CD1c-positive myeloid dendritic cell (primary cell): Measurements from ENCODE around the gene HHIPL1.

Source experiments
- DNase-seq: peaks from one replicate; pipeline ENCODE4 v3.0.0-alpha.2; 2016; ENCODE audit errors: extremely low spot score

Gene HHIPL1

DNA sequence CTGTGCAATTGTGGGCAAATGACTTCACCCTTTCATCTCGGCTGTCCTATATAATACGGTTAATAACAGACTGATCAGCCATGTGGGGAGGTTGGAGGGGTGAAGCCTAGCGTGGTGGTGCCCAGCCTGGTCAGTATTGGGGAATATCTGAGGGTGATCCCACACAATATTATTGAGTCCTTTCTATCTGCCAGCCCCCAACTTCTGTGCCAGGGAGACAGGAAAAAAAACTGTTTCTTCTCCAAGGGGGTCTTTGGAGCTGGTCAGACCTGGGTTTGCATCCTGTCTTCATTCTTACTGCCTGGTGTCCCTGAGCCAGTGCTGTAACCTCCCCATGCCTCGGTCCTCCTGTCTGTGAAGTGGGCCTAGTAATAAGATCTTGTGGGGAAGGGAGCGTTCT, 45.7 kb downstream of the HHIPL1 start:
- DNase-seq = no peak

DNA sequence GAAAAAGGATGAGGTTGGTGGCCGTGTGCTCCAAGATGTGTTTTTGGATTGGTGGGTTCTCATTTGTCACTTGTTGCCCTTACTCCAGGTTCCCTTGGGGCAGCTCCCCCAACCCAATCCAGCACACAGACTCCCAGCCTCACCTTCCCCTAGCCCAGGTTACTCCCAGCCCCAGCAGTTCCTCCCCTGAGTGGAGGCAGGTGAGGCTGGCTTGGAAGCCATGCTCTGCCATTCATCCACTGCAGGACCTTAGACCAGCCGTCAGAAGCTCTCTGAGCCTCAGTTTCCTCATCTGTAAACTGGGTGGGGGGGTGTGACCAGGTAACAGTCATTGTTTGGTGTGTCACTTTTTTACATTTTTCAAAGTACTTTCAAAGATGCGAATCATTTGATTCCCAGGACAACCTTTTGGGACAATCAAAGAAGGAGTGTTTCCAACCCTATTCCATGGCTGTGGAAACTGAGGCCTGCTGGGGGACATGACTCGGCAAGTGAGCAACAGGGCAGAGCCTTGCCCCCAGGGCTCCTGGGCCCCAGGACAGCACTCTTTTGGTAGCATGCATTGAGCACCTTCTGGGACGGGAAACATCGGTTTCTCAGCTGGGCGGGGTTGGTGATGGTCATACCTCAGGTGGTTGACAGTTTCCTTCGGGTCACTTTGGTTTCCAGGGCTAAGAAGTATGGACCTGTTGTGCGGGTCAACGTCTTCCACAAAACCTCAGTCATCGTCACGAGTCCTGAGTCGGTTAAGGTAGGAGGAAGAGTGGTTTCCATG, 46.4 kb downstream of the HHIPL1 start:
- no peak for DNase-seq

DNA sequence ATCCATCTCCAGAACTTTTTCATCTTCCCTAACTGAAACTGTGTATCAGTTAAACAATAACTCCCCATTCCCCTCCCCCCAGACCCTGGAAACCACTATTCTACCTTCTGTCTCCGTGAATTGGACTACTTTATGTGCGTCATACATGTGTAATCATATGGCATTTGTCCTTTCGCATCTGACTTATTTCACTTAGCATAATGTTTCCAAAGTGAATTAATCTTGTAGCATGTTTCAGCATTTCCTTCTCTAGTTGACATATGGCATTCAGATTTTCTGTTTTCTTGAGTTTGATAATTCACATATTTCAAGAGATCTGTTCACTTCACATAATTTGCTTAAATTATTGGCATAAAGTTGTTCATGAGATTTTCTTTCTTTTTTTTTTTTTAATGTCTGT, 49.0 kb downstream of the HHIPL1 start:
- DNase-seq = no peak

DNA sequence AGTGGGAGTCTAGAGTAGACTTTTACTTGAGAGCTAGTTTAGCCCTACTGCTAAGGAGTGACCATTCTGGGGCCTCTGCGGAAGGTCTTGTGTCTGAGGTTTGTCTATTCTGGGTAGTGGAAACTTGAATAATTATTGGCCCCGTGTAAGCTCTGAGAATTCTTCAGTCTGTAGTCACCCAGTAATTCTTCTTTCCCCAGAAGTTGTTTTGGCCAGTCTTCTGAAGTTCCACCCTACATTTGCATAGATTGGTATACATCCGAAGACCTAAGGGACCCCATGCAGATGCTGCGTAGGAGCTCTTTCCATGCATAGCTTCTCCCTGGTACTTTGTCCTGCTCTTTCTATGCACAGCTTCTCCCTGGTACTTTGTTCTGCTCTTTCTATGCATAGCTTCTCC, 52.0 kb downstream of the HHIPL1 start:
- DNase-seq = no peak

DNA sequence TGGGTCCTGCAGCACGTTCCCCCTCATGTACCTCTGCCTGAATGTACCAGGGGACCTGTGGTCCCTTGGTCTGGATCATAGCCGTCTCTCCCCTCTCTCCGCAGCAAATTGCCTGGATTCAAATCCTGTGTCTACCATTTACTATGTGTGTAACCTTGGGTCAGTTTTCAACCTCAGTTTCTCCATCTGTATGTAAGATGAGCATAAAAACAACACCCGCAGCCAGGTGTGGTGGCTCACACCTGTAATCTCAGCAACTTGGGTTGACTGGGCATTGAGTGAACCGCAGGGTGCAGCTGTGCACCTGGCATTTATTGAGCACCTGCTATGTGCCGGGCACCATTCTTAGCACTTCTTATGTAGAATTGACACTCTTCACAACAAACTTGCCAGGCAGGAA, 53.3 kb downstream of the HHIPL1 start:
- DNase-seq = no peak

DNA sequence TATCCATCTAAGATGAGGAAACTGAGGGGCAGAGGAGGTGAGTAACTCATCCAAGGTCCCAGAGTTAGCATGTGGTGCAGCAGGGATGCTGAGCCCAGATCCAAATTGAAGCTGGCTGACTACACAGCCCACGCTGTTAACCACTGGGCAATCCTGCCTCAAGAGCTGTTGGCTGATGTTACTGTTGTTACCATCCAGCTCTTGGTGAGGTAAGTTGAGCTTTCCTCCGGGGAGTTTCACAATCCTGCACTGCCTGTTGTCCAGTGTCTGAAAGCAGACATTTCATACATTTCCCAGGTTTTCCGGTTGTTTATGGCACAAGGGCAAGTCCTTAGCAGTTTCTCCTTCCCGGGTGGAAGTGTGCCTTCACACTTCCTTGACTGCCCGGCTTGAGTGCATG, 53.7 kb downstream of the HHIPL1 start:
- DNase-seq = no peak

DNA sequence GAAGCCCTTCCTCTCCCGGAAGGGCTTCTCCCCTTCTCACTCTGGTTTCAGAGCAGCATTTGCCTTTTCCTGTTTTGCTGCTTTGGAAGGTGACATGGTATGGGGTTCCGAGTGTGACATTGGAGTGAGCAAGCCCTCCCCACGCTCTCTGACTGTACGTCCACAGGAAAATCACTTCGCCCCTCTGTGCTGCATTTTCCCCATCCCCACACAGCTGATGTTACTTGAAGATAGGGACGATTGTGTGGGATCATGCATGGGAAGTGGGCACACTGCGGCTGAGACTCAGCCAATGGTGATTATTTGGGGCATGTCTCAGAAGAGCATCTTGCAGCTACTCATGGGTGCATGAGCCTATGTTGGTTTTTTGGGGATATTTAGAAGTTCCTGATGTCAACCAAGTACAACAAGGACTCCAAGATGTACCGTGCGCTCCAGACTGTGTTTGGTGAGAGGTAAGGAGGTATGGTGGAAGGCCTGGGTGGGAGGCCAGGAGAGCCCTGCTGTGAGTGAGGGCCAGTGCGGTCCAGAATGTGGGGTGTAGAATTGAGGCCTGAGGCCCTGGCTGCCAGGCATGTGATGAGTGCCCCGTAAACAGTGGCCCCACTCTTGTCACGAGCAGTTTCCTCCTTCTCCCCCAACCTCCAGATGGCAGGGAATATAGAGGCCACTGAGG, 54.3 kb downstream of the HHIPL1 start:
- no peak for DNase-seq

DNA sequence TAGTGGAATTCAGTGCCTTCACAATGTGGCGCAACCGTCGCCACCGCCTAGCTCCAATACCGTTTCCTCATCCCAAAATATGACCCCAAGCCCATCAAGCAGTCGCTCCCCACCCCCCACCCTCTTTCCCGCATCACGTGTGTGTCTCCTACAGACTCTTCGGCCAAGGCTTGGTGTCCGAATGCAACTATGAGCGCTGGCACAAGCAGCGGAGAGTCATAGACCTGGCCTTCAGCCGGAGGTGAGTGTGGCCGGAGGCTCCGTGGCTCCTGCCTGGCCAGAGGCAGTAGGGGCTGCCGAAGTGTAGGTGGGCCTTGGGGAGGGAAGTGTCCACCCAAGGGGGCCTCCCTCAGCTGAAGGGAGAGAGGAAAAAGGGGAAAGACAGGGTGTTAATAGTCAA, 54.9 kb downstream of the HHIPL1 start:
- no peak for DNase-seq

DNA sequence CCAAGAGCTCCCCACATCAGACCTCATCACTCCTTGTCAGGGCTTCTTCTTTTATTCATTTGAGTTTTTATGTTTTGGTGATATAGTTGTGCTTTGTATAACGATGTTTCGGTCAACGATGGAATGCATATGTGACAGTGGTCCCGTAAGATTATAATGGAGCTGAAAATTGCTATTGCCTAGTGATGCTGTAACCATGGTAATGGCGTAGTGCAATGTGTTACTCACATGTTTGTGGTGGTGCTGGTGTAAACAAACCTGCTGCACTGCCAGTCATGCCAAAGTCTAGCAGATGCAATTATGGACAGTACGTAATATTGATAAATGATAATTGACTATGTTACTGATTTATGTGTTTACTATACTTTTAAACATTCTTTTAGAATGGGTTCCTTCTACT, 55.5 kb downstream of the HHIPL1 start:
- DNase-seq = no peak

DNA sequence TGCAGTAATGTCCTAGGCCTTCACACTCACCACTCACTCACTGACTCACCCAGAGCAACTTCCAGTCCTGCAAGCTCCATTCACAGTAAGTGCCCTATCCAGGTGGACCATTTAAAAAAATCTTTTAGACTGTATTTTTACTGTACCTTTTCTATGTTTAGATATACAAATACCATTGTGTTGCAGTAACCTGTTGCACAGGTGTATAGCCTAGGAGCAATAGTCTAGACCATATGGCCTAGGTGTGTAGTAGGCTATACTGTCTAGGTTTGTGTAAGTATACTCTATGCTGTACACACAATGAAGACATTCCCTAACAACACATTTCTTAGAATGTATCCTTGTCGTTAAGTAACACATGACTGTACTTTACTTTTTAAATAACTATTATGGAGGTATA, 56.3 kb downstream of the HHIPL1 start:
- DNase-seq = no peak

DNA sequence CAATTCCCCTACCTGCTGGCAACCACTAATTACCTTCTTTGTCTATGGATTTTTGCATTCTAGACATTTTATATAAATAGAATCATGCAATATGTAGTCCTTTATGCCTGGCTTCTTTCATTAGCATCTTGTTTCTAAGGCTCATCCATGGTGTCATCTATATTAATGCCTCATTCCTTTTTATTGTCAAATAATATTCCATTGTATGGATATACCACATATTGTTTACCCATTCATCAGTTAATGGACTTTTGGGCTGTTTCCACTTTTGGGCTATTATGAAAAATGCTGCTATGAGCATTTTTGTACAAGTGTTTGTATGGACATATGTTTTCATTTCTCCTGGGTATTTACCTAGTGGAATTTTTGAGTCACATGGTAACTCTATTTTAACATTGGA, 57.2 kb downstream of the HHIPL1 start:
- DNase-seq = no peak

DNA sequence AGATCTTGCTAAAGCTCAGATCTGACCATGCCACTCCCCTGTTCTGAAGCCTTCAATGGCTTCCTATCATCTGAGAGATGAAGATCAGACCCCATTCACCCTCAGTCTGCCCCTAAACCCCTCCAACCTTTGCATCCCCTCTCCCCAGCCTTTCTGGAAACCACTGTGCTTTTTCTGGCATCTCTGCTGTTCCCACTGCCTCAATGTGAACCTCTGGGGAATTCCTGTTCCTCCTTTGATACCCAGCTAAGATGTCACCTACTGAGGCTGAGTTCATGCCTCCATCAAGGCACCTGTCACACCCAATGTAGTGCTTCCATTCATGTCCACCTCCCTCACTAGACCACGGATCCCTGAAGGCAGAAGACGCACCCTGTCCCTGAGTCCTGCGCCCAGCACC, 58.5 kb downstream of the HHIPL1 start:
- DNase-seq = no peak

DNA sequence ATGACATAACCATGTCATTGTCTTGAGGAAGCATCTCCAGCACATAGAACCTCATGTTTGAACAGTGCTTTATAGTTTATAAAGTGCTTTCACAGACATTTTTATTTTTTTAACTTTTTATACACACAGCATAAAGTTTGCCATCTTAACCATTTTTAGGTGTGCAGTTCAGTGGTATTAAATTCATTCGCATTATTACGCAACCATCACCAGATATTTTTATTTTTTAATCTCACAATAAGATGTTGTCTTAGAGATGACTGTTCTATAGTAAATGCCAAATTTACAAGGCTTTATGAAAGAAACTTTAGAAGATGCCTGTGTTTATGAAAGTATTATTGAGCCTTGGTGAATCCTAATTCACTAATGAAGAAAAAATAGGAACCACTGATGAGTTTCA, 59.1 kb downstream of the HHIPL1 start:
- DNase-seq = no peak

DNA sequence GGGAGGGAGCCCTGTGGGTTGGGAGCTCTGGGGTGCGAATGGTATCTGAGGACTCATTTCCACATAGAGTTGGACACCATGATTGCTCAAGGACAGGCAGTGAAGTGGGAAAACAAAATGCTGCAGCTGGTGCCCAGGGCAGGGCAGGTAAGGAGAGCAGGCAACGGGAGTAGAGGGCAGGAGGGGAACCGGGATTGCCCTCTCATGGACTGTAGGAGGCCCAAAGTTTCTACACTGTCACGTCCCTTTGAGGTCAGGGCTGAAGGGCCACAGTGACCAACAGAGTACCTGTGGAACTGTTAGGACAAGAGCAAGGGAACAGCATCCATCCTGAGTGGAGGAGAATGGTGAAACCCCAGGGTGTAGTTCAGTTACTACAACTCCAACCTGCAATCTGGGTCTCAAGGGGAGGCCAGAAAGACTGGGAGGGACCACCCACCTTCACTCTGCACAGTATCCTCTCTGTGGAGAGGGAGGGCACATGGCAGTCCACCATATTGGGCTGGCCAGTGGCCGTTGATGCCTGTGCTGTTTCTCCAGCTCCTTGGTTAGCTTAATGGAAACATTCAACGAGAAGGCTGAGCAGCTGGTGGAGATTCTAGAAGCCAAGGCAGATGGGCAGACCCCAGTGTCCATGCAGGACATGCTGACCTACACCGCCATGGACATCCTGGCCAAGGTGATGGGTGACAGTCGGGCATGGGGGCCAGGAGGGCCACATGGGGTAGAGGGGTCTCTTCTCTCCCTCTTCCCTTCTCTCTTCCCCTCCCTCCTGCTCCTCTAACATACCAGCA, 61.4 kb downstream of the HHIPL1 start:
- DNase-seq = no peak

DNA sequence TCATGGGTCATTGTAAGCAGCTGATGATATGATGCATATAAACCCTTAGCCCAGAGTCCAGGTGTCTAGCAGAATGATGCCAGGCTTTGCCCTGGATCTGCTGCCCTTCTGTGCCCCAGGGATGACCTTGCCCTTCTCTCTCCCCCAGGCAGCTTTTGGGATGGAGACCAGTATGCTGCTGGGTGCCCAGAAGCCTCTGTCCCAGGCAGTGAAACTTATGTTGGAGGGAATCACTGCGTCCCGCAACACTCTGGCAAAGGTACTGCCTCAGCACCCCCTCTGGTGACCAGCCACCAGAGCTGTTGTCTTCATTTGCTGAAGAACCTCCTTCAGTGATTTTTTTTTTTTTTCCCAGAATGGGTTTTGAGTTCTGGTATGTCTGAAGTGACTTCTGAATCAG, 62.5 kb downstream of the HHIPL1 start:
- DNase-seq = no peak

DNA sequence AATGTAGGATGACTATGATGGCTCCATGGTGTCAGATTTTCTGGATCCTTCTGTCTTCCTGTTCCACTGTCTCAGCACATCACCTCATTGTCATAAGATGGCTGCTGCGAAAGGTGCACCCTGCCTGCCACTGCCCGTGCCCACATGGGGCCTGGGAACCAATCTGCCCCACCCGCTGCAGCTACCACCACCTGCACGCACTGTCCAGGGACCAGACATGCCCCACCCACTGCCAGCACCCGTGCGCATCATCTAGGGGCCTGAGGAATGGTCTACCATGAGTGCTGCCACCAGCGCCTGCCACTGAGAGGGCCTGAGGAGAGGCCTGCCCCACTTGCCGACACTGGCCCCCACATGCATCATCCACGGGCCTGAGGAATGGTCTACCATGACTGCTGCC, 63.0 kb downstream of the HHIPL1 start:
- no peak for DNase-seq

DNA sequence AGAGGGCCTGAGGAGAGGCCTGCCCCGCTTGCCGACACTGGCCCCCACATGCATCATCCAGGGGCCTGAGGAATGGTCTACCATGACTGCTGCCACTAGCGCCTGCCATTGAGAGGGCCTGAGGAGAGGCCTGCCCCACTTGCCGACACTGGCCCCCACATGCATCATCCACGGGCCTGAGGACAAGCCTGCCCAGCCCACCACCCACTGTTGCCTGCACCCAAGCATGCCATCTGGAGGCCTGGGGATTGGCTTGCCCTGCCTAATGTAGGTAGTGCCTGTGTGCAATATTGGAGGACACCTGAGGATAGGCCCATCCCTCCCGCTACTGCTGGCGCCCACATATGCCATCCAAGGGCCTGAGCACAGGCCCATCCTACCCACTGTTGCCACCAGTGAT, 63.5 kb downstream of the HHIPL1 start:
- no peak for DNase-seq

DNA sequence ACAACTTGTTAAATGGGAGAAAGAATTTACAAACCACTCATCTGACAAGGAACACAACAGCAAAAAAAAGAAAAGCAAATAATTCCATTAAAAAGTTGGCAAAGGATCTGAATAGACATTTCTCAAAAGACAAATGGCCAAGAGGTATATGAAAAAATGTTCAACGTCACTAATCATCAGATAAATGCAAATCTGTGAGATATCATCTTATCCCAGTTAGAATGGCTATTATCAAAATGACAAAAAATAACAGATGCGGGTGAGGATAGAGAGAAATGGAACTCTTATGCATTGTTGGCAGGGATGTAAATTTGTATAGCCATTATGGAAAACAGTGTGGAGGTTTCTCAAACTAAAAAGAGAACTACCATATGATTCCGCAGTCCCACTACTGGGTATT, 69.0 kb downstream of the HHIPL1 start:
- no peak for DNase-seq

DNA sequence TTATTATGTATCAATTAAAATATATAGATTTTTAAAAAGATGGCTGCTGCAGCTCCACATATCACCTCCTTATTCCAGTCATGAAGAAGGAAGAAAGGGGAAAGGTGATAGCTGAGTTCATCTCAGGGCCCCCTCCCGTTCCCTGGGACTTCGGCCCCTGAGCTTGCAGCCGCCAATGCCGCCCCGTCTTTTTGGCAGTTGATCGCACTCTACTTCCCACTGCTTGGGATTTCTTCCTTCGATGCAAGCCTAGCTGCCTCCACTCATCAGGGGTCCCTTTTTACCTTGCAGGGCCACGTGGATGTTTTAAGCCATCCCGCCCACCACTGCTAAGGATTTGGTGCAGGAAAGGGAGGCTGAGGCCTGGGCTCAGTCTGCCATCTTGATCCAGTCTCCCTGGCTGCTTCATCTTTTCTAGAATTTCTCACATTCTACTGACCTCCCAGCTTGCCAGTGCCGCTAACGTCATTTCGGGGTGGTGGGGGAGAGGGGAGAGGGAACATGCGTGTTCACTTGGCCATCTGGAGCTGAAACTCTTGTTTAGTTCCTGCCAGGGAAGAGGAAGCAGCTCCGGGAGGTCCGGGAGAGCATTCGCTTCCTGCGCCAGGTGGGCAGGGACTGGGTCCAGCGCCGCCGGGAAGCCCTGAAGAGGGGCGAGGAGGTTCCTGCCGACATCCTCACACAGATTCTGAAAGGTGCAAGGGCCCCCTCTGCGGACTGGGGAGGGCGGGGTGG, 70.5 kb downstream of the HHIPL1 start:
- no peak for DNase-seq

DNA sequence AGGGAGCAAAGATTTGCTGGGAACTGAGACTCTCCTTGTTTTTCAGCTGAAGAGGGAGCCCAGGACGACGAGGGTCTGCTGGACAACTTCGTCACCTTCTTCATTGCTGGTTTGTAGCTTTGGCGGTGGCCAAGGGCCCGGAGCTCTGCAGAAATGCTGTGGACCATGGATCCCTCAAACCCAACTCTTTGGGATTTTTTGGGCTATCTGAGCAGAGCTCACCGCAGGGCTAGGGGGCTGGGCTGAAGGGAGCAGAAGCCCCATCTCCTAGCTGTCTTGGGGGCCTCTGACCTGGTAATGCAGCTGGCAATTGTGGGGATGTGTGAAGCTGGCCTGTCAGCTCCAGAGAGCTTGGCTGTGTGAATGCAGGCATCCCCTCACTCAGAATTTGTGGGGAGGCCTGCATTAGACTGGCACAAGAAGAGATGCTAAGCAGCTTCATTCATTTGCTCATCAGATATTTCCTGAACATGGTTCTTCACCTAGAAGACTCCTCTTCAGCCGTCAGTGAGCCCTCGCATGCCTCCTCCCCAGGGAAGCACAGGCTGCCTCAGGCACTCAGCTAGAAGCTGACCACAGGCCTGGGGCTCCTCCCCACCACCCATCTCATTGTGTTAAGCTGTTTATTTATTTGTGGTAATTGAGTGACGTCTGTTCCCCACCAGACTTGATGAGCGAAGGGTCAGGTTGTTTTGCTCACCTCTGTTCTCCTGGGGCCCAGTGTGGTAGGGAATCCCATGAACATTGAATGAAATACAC, 71.3 kb downstream of the HHIPL1 start:
- no peak for DNase-seq

DNA sequence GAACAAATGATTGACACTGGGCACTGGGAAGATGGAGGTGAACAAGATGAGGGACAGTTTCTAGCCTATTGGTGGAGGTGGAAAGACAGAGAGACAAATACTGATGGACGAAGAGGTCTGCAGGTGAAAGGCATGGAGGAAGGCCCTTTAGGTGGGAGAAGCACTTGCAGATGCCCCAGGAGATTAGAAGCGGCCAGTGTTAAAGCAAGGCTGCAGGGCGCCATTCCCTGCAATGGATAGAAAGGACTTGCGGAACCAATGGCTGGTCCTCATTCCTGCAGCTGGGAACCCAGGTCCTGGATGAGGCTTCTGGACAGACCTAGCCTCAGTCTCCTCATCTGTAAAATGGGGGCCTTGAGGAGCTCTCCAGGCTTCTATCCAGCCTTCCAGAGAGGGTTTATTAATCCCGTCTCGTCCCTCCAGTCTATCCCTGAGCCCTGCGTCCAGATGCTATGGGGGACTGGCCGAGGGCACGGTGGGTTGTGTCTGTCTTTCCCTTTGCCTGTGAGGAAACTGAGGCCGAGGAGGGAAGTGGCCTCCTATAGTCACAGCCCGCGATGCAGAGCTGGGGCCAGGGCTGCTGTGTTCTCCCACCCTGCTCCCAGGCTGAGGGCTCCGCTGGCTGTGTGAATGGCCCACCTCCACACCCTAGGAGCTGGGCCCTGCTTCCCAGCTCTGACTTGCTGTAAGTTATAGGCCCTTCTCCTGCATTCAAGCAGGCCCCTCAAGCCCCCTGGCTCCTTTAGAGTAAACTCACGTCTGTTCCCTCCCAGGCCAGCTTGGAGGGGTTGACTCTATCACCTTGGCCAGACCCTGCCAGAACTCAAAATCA, 72.1 kb downstream of the HHIPL1 start:
- no peak for DNase-seq
